ENCODE results near the gene SLC39A7. TPM values are rescaled to one million over a fixed set of nuclear protein-coding genes. Genes with fewer than 3 reads are reported as not detected.

The SLC39A7 gene
- total and polyA plus RNA-seq, 2 of the 13 experiments (the other 11 are each of a cell fraction or from before 2014, with no cell fraction given) = 142 to 229 TPM

GRCh38 chr6:33248643-33248931 is 47.9 kb downstream of the SLC39A7 start (continued):
- TF ChIP-seq, protein P1, sequence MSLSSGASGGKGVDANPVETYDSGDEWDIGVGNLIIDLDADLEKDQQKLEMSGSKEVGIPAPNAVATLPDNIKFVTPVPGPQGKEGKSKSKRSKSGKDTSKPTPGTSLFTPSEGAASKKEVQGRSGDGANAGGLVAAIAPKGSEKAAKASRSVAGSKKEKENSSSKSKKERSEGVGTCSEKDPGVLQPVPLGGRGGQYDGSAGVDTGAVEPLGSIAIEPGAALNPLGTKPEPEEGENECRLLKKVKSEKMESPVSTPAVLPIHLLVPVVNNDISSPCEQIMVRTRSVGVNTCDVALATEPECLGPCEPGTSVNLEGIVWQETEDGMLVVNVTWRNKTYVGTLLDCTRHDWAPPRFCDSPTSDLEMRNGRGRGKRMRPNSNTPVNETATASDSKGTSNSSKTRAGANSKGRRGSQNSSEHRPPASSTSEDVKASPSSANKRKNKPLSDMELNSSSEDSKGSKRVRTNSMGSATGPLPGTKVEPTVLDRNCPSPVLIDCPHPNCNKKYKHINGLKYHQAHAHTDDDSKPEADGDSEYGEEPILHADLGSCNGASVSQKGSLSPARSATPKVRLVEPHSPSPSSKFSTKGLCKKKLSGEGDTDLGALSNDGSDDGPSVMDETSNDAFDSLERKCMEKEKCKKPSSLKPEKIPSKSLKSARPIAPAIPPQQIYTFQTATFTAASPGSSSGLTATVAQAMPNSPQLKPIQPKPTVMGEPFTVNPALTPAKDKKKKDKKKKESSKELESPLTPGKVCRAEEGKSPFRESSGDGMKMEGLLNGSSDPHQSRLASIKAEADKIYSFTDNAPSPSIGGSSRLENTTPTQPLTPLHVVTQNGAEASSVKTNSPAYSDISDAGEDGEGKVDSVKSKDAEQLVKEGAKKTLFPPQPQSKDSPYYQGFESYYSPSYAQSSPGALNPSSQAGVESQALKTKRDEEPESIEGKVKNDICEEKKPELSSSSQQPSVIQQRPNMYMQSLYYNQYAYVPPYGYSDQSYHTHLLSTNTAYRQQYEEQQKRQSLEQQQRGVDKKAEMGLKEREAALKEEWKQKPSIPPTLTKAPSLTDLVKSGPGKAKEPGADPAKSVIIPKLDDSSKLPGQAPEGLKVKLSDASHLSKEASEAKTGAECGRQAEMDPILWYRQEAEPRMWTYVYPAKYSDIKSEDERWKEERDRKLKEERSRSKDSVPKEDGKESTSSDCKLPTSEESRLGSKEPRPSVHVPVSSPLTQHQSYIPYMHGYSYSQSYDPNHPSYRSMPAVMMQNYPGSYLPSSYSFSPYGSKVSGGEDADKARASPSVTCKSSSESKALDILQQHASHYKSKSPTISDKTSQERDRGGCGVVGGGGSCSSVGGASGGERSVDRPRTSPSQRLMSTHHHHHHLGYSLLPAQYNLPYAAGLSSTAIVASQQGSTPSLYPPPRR (CRISPR knock-in tag; IDR thresholded peaks at IDR 0.05; ENCODE audit: borderline replicate concordance) = no peak; the same call in 1 of the 2 replicates
- TF ChIP-seq ZNF383 (CRISPR knock-in tag; IDR thresholded peaks at IDR 0.05; ENCODE audit: borderline replicate concordance) (no peak), ZNF816 (CRISPR knock-in tag; IDR thresholded peaks at IDR 0.05; ENCODE audit: borderline replicate concordance) (no peak), LRRFIP1 (CRISPR knock-in tag; conservative IDR thresholded peaks at IDR 0.05) (no peak), SOX13 (IDR thresholded peaks at IDR 0.05) (no peak), SOX13 (CRISPR knock-in tag; conservative IDR thresholded peaks at IDR 0.05 in 1 of 2, IDR thresholded peaks at IDR 0.05 in 1 of 2) (no peak), RNF2 (conservative IDR thresholded peaks at IDR 0.05; ENCODE audit: low read depth) (no peak), MEIS1 (CRISPR knock-in tag; IDR thresholded peaks at IDR 0.05; ENCODE audit: borderline replicate concordance) (no peak; the same call in 1 of the 2 replicates), ZNF124 (CRISPR knock-in tag; IDR thresholded peaks at IDR 0.05) (0 out of 2 replicates have a peak, but pooled peaks have one; percentile 13), HIC2 (CRISPR knock-in tag; IDR thresholded peaks at IDR 0.05; ENCODE audit: low read depth) (no peak), ELF1 (CRISPR knock-in tag; IDR thresholded peaks at IDR 0.05) (no peak), ZNF253 (CRISPR knock-in tag; IDR thresholded peaks at IDR 0.05; ENCODE audit: borderline replicate concordance) (0 out of 2 replicates have a peak, but pooled peaks have one; percentile 84), JUNB (CRISPR knock-in tag; IDR thresholded peaks at IDR 0.05; ENCODE audit: borderline replicate concordance) (no peak), SNAPC2 (CRISPR knock-in tag; IDR thresholded peaks at IDR 0.05) (no peak), ZNF615 (CRISPR knock-in tag; IDR thresholded peaks at IDR 0.05; ENCODE audit: borderline replicate concordance) (no peak)
- TF ChIP-seq, protein P2, sequence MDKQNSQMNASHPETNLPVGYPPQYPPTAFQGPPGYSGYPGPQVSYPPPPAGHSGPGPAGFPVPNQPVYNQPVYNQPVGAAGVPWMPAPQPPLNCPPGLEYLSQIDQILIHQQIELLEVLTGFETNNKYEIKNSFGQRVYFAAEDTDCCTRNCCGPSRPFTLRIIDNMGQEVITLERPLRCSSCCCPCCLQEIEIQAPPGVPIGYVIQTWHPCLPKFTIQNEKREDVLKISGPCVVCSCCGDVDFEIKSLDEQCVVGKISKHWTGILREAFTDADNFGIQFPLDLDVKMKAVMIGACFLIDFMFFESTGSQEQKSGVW (CRISPR knock-in tag; IDR thresholded peaks at IDR 0.05; ENCODE audit: borderline replicate concordance) = no peak
